K562 (cell line): ENCODE measurements around the gene HDAC1. TPM values are rescaled to one million over a fixed set of nuclear protein-coding genes. Genes with fewer than 3 reads are reported as not detected.

ENCODE experiments used
- ATAC-seq: fragments of 200-7000 bp; cut with Tn5 transposase; 3 replicates; pipeline ENCODE4 v1.9.1; 2020; ENCODE audit warnings: moderate library complexity
- BruUV-seq: library from RNA; stranded (reverse); fragments of 400-500 nt; replicated peaks from 2 replicates; lab custom pipeline; 2021; lab: Mats Ljungman, UMichigan
- CTCF ChIA-PET: fragments of 300-600 bp; formaldehyde crosslinking; extraction: SDS; loops from one replicate; lab custom pipeline; 2021; ENCODE audit warnings: low intra/inter-chr PET ratio; lab: Yijun Ruan, JAX
- POLR2A ChIA-PET: fragments of 300-600, 350-650 bp; sonication (Branson Sonifier 250); formaldehyde crosslinking; extraction: SDS; loops from one replicate; lab custom pipeline; 2021; ENCODE audit warnings: antibody characterized with exemption, inconsistent platforms; lab: Yijun Ruan, JAX
- DNase-seq, 4 experiments: peaks; one replicate each; pipeline versions ENCODE4 v3.0.0 to v3.0.0-alpha.2; 2011 to 2018; ENCODE audit warnings: low spot score in 3 of 4, mixed read lengths in 3 of 4; ENCODE audit errors: extremely low read depth in 1 of 4
- FAIRE-seq: peaks from 2 replicates; lab custom pipeline; 2011; peaks lifted over from hg19 to GRCh38; lab: Jason Lieb, UNC
- H2AFZ ChIP-seq: 2 replicates; pipeline ENCODE4 v1.6.0; 2011; ENCODE audit warnings: low read depth, low read length, control low read depth, inconsistent platforms
- H3K27ac ChIP-seq: fragments of 200-600 bp; 3 replicates; pipeline ENCODE4 v1.8.0; 2011; ENCODE audit warnings: low read depth, mild to moderate bottlenecking, control low read depth, inconsistent platforms, low read length, moderate library complexity, mixed read lengths; ENCODE audit errors: extremely low read depth
- H3K27me3 ChIP-seq, 2 experiments: fragments of 300-600 bp in 1 of 2; 2 replicates in 1 of 2; 3 replicates in 1 of 2; pipeline versions ENCODE4 v1.6.0 to v1.8.0; 2011; ENCODE audit warnings: inconsistent platforms in 2 of 2, low read length in 2 of 2, mild to moderate bottlenecking in 1 of 2, mixed read lengths in 1 of 2, moderate library complexity in 1 of 2; ENCODE audit not compliant: control insufficient read depth in 2 of 2, insufficient read depth in 2 of 2
- H3K36me3 ChIP-seq: fragments of 300-600 bp; 3 replicates; pipeline ENCODE4 v1.8.0; 2011; ENCODE audit warnings: mild to moderate bottlenecking, low read length, inconsistent platforms; ENCODE audit not compliant: control insufficient read depth, insufficient read depth
- H3K4me1 ChIP-seq, 2 experiments: fragments of 200-600 bp in 1 of 2; replicated peaks in 1 of 2; 2 replicates in 1 of 2; 3 replicates in 1 of 2; pipeline versions ENCODE4 v1.5.1 to v1.8.0; 2011; ENCODE audit warnings: inconsistent platforms in 2 of 2, low read length in 2 of 2, mild to moderate bottlenecking in 1 of 2, mixed read lengths in 1 of 2, moderate library complexity in 1 of 2; ENCODE audit not compliant: control insufficient read depth in 2 of 2, insufficient read depth in 2 of 2
- H3K4me2 ChIP-seq: 2 replicates; pipeline ENCODE4 v1.6.1; 2011; ENCODE audit warnings: low read length, control low read depth, inconsistent platforms, mixed read lengths; ENCODE audit not compliant: insufficient read depth
- H3K4me3 ChIP-seq: fragments of 200-600 bp; sonication (generic), shearing (Covaris generic); 2 replicates; pipeline ENCODE4 v1.5.1; 2016; ENCODE audit warnings: control low read depth, inconsistent platforms
- H3K79me2 ChIP-seq: fragments of 200-600 bp; 3 replicates; pipeline ENCODE4 v1.8.0; 2011; ENCODE audit warnings: low read length, inconsistent platforms; ENCODE audit not compliant: control insufficient read depth, insufficient read depth
- H3K9ac ChIP-seq, 2 experiments: 2 replicates each; pipeline versions ENCODE4 v1.6.0 to v1.6.1; 2011; ENCODE audit warnings: low read depth in 2 of 2, low read length in 2 of 2, control low read depth in 1 of 2, inconsistent platforms in 1 of 2, mild to moderate bottlenecking in 1 of 2, mixed read lengths in 1 of 2; ENCODE audit not compliant: insufficient read depth in 1 of 2
- H3K9me1 ChIP-seq: one replicate; pipeline ENCODE4 v1.6.0; 2011; ENCODE audit warnings: inconsistent platforms, mild to moderate bottlenecking, low read length, moderate library complexity; ENCODE audit not compliant: control insufficient read depth, insufficient read depth
- H3K9me3 ChIP-seq: replicated peaks from 2 replicates; pipeline ENCODE4 v1.5.1; 2011; ENCODE audit warnings: low read depth, low read length, inconsistent platforms; ENCODE audit not compliant: control insufficient read depth, insufficient read depth
- H4K20me1 ChIP-seq: replicated peaks from 2 replicates; pipeline ENCODE4 v1.6.1; 2011; ENCODE audit warnings: low read length, inconsistent platforms, mixed read lengths; ENCODE audit not compliant: control insufficient read depth, insufficient read depth
- ASH1L ChIP-seq: fragments of 450-650 bp; IDR thresholded peaks from 2 replicates; pipeline ENCODE4 v1.6.1; 2018; ENCODE audit warnings: borderline replicate concordance, mild to moderate bottlenecking, low read depth; ENCODE audit not compliant: partially characterized antibody
- FOSL1 ChIP-seq: fragments of 200-800 bp; sonication (Bioruptor generic); conservative IDR thresholded peaks from 2 replicates; pipeline ENCODE4 v1.6.1; 2016; ENCODE audit warnings: missing genetic modification characterization, missing compliant biosample characterization
- JUND ChIP-seq, 2 experiments: IDR thresholded peaks; 2 replicates in 1 of 2; 3 replicates in 1 of 2; pipeline ENCODE4 v1.6.1; 2011; ENCODE audit warnings: borderline replicate concordance in 2 of 2, low read depth in 2 of 2, low read length in 2 of 2, improper control_type of control experiment in 1 of 2, missing biosample characterization in 1 of 2, missing genetic modification characterization in 1 of 2, missing genetic modification reagents in 1 of 2
- MEIS2 ChIP-seq: fragments of 450-650 bp; IDR thresholded peaks from 2 replicates; pipeline ENCODE4 v1.6.1; 2014; ENCODE audit warnings: mild to moderate bottlenecking; ENCODE audit not compliant: partially characterized antibody
- RAD21 ChIP-seq, 2 experiments: fragments of 250-450 bp in 1 of 2; fragments of 450-650 bp in 1 of 2; sonication (Bioruptor Pico) in 1 of 2; formaldehyde crosslinking in 1 of 2; IDR thresholded peaks in 1 of 2; conservative IDR thresholded peaks in 1 of 2; 2 replicates each; pipeline versions ENCODE4 v1.4.0 to v1.8.0; 2020 to 2022; ENCODE audit warnings: mild to moderate bottlenecking in 2 of 2, moderate library complexity in 1 of 2
- SMARCE1 ChIP-seq: fragments of 450-650 bp; IDR thresholded peaks from 2 replicates; pipeline ENCODE4 v1.7.1; 2016; ENCODE audit warnings: mild to moderate bottlenecking
- SP1 ChIP-seq: sonication (generic); formaldehyde crosslinking; IDR thresholded peaks from 2 replicates; pipeline ENCODE4 v1.8.1; 2022; ENCODE audit warnings: mild to moderate bottlenecking, missing genetic modification reagents
- SPI1 ChIP-seq: IDR thresholded peaks from 2 replicates; pipeline ENCODE4 v1.6.1; 2011; ENCODE audit warnings: low read depth, low read length, control low read depth, borderline replicate concordance
- ZBTB7A ChIP-seq: IDR thresholded peaks from 2 replicates; pipeline ENCODE4 v1.6.1; 2011; ENCODE audit warnings: low read depth, mild to moderate bottlenecking, low read length, moderate library complexity, borderline replicate concordance; ENCODE audit not compliant: control insufficient read depth
- ZFP36 ChIP-seq: fragments of 150-350 bp; IDR thresholded peaks from 2 replicates; pipeline ENCODE4 v1.6.1; 2018; ENCODE audit warnings: low read length, low read depth; ENCODE audit not compliant: partially characterized antibody
- ZSCAN32 ChIP-seq: fragments of 450-650 bp; formaldehyde crosslinking; IDR thresholded peaks from 2 replicates; pipeline ENCODE4 v1.4.0; 2020; ENCODE audit warnings: mild to moderate bottlenecking, moderate library complexity
- WGBS: fragments of 100-300 bp; shearing (Covaris generic); methylation state at CpG from one replicate; pipeline ENCODE4 v1.1.6; 2016; ENCODE audit warnings: low coverage, mixed read lengths; ENCODE audit not compliant: insufficient coverage; ENCODE audit errors: missing lambda C conversion rate; 5-methylcytosine and 5-hydroxymethylcytosine counted together
- in situ Hi-C: fragments of 300-500 bp; cut with MboI; formaldehyde crosslinking; loops from 4 replicates; pipeline ENCODE4 v1.15.0; 2018; ENCODE audit warnings: inconsistent platforms, mixed read lengths
- intact Hi-C: fragments of 100-400 bp; cut with micrococcal nuclease; formaldehyde crosslinking; loops from 2 replicates; pipeline ENCODE4 v1.14.2; 2022
- polyA plus RNA-seq, 8 experiments: library from polyadenylated mRNA; depleted of rRNA in 4 of 8; stranded (reverse) in 5 of 8; unstranded in 3 of 8; fragments of >200 nt; fragmentation: Nextera tagmentation in 2 of 8; fragmentation: Illumina TruSeq in 1 of 8; extraction: Ambion mirVana in 2 of 8; extraction: Trizol in 1 of 8; gene quantifications; 2 replicates each; pipeline versions ENCODE4 v1.2.1 to v1.2.3, GENCODE V29; 2011 to 2014; ENCODE audit warnings: inconsistent platforms in 1 of 8, missing spikeins in 1 of 8
- total RNA-seq, 7 experiments: library from RNA; depleted of rRNA in 6 of 7; stranded (reverse); fragments of >200 nt in 6 of 7; fragmentation: Illumina TruSeq in 2 of 7; extraction: Trizol in 2 of 7; gene quantifications; 2 replicates each; pipeline versions ENCODE4 v1.2.1 to v1.2.3, GENCODE V29; 2011 to 2021; ENCODE audit warnings: low replicate concordance in 1 of 7
- TF ChIP-seq, protein P1 (sequence below): fragments of 250-450 bp; sonication (Bioruptor Pico); IDR thresholded peaks from 2 replicates; pipeline ENCODE4 v1.5.1; 2021; ENCODE audit warnings: mild to moderate bottlenecking

The HDAC1 gene
- total and polyA plus RNA-seq, 9 of the 15 experiments (the other 6 are each of a cell fraction or from before 2014, with no cell fraction given) = 169 to 384 (median 193) TPM

DNA sequence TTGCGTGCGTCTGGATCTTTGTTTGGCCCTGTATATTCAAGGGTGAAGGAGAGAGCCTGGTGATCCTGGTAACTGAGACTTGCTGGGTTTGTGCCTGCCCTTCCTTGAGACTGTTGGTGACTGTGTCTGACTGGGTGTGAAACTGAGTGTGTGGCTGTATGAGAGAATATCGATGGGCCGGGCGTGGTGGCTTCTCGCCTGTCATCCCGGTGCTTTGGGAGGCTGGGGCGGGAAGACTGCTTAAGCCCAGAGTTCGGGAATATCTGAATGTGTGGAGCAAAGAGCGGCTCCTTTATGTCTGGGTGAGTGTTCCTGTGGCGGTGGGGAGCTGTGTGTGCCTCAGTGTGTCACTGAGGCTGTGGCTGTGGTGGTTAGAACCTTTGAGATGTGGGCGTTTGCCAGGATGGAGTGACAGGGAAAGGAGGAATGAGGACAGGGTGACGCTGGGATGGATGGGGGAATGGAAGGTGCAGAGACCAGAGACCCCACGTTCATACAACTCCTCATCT lies 46.8 kb downstream of the HDAC1 start:
- in situ Hi-C loops = no loop called here
- H3K9ac ChIP-seq = peak overlapping the region in 1 of 2 experiments; percentile 56; a peak in 2 of 4 replicates
- TF ChIP-seq SP1 (CRISPR knock-in tag) (no peak), ZBTB7A (no peak), ZSCAN32 (no peak)
- no peak for DNase-seq
- peaks cover 14% of the 10 kb centered on the region for H3K36me3 ChIP-seq
- no peaks in the 10 kb centered on the region for H3K27me3 ChIP-seq
- ChIA-PET CTCF (no interaction called here), POLR2A (interaction anchor here (1.5 kb wide), 1 partner anchor 14 kb away, joined by 8 read pairs; no protein-coding TSS in a partner anchor)
- H4K20me1 ChIP-seq = 0 out of 2 replicates have a peak, but pooled peaks cover 12% of the 10 kb centered on the region
- no peak overlapping the region for H2AFZ ChIP-seq
- peaks cover 23% of the 10 kb centered on the region for H3K79me2 ChIP-seq
- no peak for FAIRE-seq
- no peak for ATAC-seq
- intact Hi-C loops = loop anchor here (5.0 kb wide), 1 partner anchor 54 kb away; the partner anchor contains the start of gene BSDC1
- H3K9me1 ChIP-seq = peaks cover 4% of the 10 kb centered on the region
- peaks cover 23 to 58% of the 10 kb centered on the region in 2 experiments for H3K4me1 ChIP-seq
- no peak overlapping the region for H3K4me3 ChIP-seq
- H3K27ac ChIP-seq = no peak overlapping the region
- no peaks in the 10 kb centered on the region for H3K9me3 ChIP-seq
- 60% methylated on average over 14 of the region's 14 CpGs for WGBS
- no peak overlapping the region for H3K4me2 ChIP-seq
- BruUV-seq = no TSS peak

DNA sequence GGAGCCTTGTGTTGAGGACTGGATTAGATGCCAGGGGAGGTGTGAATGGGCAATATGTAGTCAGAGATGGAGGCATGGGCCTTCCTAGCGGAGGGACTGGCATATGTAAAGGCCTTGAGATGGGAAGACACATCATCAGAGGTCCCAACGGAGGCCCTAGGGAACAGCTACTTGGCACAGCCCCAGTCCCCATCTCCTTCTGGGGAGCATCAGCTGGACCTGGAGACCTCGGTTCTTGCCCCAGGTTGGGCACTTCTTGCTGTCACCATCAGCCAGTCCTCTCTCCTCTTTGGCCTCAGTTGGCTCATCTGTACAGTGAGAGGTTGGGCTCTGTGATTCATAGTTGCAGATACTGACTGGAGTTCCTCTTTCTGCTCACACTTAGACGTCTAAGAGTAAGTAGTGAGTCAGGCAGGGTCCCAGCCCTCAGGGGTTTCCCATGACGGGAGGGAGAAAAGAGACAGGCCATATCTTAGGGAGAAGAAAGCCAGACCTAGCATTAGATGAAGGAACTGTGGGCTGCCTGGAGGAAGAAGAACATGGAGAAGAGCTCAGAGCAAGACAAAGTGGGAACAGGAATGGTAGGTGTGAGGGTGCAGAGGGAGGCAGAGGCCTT lies 47.6 kb downstream of the HDAC1 start:
- no peak overlapping the region for H3K4me2 ChIP-seq
- peaks cover 6% of the 10 kb centered on the region; the same call in 1 of the 3 replicates for H3K36me3 ChIP-seq
- no peak overlapping the region for H3K4me3 ChIP-seq
- DNase-seq (peak in 1 of 4 experiments; percentile 47), FAIRE-seq (peak; percentile 80), ATAC-seq (no peak)
- H3K27ac ChIP-seq = no peak overlapping the region
- H3K4me1 ChIP-seq = peaks cover 15 to 55% of the 10 kb centered on the region in 2 experiments
- in situ Hi-C loops = no loop called here
- WGBS = 29% methylated on average over 5 of the region's 5 CpGs
- intact Hi-C loops = loop anchor here (5.0 kb wide), 1 partner anchor 53 kb away; the partner anchor contains the start of gene BSDC1
- H3K79me2 ChIP-seq = peaks cover 15% of the 10 kb centered on the region
- no peak overlapping the region for H2AFZ ChIP-seq
- no peaks in the 10 kb centered on the region for H3K9me3 ChIP-seq
- ChIA-PET POLR2A (no interaction called here), CTCF (no interaction called here)
- H3K9me1 ChIP-seq = peaks cover 4% of the 10 kb centered on the region
- H3K9ac ChIP-seq = peak overlapping the region in 1 of 2 experiments; percentile 56; a peak in 2 of 4 replicates
- BruUV-seq = no TSS peak
- H4K20me1 ChIP-seq = 0 out of 2 replicates have a peak, but pooled peaks cover 7% of the 10 kb centered on the region
- no peaks in the 10 kb centered on the region for H3K27me3 ChIP-seq
- peak; percentile 87 for TF ChIP-seq ZFP36
- TF ChIP-seq JUND (IDR thresholded peaks at IDR 0.05; ENCODE audit: borderline replicate concordance, low read depth, low read length) = peak; percentile 8; the same call in 1 of the 2 replicates
- peak; percentile 57; the same call in 1 of the 3 replicates for TF ChIP-seq JUND (tag; IDR thresholded peaks at IDR 0.05; ENCODE audit: borderline replicate concordance, low read depth, low read length)
- 0 out of 4 replicates have a peak, but pooled peaks of 1 of the 2 experiments have one; percentile 4 for TF ChIP-seq RAD21 (CRISPR knock-in tag; conservative IDR thresholded peaks at IDR 0.05 in 1 of 2, IDR thresholded peaks at IDR 0.05 in 1 of 2)
- peak; percentile 99 for TF ChIP-seq SPI1
- TF ChIP-seq, protein P1, sequence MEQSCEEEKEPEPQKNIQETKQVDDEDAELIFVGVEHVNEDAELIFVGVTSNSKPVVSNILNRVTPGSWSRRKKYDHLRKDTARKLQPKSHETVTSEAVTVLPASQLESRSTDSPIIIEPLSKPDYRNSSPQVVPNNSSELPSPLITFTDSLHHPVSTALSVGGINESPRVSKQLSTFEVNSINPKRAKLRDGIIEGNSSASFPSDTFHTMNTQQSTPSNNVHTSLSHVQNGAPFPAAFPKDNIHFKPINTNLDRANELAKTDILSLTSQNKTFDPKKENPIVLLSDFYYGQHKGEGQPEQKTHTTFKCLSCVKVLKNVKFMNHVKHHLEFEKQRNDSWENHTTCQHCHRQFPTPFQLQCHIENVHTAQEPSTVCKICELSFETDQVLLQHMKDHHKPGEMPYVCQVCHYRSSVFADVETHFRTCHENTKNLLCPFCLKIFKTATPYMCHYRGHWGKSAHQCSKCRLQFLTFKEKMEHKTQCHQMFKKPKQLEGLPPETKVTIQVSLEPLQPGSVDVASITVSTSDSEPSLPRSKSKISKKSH (CRISPR knock-in tag) = no peak
- TF ChIP-seq FOSL1 = peak; percentile 73
- TF ChIP-seq MEIS2 = peak; percentile 8
- peak; percentile 58; the same call in 1 of the 2 replicates for TF ChIP-seq SMARCE1
- no peak for TF ChIP-seq ASH1L
